HG03469 (cell line): ENCODE measurements around the gene SLC25A47.
"Not testable (repeated sequence)": the region's sequence is repeated elsewhere in the genome, so short reads cannot be mapped to it uniquely, and the experiment has no call there.

Experiments
- ATAC-seq: cut with Tn5 transposase; IDR thresholded peaks from one replicate; pipeline ENCODE4 v1.9.1; 2021; ENCODE audit warnings: mild to moderate bottlenecking, moderate library complexity, moderate number of reproducible peaks; ENCODE audit not compliant: unreplicated experiment

The SLC25A47 gene

DNA sequence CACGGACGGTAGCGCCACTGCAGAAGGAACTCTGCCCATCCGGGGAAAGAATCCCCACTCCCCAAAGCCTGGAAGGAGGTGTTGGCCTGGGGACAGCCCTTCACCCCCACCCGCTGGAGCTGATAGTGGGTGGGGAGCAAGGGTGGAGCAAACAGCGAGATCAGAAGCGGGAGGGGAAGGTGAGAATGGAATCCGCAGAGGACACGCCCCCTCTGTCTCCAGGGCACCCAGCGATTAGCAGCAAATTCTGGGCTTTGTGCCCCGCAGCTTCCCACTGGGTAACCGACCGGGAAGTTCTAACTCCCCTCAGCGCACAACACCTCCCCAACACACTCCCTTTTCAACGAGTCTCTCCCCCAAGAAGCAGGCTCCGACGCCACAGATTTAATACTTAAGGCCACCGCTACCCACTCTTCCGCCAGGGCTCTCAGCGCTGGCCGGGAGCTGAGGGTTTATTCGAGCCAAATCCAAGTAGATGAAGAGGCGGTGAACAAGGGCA, 18.3 kb upstream of the SLC25A47 start:
- ATAC-seq, result no peak

DNA sequence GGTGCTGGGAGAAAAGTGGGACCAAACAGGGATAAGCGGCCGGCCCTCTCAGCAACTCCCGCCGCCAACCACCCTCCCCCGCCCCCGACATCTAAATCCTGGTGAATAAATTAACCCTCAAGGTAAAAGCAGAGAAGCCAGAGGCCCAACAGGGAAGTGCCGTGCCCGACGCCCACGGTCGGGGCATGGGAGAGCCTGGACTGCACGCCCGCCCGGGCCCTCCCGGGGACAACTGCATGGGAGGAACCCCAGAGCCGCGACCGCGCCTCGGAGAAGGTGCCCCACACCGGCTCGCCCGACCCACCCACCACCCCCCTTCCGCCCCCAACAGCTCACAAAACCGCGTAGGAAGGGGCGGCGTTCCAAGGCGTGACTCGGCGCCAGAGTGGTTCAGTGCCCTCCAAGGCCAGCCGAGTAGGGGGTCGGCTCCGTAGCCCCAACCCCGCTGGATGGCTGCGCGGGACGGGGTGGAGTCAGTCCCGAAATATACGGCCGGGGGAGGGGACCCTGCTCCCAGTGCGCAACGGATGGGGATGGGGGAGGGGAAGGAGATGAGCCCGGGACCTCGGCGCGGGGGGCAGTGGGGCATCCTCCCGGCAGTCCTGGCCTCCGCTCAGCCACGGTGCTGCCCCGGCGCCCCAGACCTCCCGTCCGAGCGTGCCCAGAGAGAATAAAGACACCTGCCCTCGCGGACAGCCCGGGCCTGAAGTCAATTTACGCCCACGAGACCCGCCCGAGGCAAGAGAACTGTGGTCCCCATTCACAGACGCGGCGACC, 17.6 kb upstream of the SLC25A47 start:
- ATAC-seq, result no peak

DNA sequence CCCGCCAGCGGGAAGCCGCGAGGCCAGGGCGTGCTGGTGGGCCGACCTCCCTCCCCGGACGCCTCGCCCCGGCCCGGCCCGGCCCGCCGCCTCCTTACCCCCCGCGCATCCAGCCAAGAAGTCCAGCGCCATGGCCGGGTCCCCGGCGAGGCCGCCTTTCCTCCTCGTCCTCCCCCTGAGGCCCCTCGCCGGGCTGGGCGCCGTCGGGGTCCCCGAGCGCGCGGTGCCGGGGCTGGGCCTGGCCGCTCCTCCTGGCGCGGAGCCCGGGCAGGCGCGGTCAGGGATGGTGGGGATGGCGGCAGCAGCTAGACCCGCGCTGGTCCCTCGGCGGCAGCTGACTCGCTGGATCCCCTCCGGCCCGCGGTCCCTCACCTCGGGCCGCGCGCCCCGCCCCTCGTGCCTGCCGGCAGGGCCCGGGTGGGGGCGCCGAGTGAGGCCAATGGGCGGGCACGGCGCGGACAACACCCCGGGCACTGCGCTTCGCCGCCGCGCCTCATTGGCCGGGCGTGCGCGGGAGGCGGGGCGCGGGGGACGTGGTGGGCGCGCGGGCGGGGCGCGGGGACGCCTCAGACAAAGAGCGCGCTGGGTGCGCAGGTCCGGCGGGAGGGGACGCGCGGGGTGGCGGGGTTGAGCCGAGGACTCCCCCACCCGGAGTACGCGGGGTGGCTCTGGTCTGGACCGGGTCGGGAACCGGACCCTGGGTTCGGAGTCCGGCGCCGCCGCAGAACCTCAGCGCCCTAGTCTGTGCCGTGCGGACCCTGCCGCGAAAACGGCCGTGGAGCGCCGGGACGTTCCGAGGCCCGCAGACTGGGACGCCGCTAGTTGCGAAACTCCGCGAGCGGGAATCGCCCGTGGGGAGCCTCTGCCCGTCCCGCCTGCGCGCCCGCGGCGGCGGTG, 16.8 kb upstream of the SLC25A47 start, which contains the start of gene SLC25A29:
Gene SLC25A29, minus strand, starts transcription at position 344 of the 897 bp plus-strand sequence. Its CDS starts 212 bp downstream, at position 132.
- ATAC-seq, result peak; percentile 82

DNA sequence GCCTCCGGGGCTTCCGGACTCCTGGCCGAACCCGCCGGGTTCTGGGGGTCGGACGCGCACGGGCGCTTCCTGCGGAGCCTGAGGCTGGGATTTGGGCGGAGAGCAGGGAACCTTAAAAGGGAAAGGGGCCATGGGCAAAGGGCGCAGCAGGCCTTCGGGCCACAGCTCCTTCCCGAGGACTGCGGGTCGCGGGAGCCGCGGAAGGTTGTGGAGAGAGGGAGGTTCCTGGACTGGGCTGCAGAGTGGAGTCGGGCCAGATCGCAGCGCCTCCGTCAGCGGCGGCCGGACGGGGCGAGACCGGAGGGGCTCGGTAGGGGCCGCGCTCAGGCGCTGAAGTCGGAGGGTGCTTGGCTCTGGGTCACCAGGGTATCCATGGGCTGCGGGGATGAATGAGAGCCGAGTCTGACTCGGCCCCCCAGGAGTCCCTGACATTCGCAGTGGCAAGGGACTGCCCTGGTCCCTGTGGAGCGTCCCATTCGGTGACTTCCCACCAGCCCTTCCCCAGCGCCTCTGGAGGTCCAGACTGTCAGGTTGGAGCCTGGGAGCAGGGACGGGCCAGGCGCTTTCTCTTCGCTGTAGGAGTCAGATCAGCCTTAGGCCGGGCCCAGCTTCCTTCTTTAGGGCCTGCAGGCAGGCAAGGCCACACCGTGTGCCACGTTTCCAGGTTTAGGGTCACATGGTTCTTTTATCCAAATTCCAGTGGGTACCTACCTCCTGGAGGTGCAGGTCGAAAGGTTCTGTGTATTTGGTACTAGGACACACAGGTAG, 16.0 kb upstream of the SLC25A47 start:
- ATAC-seq, result no peak

DNA sequence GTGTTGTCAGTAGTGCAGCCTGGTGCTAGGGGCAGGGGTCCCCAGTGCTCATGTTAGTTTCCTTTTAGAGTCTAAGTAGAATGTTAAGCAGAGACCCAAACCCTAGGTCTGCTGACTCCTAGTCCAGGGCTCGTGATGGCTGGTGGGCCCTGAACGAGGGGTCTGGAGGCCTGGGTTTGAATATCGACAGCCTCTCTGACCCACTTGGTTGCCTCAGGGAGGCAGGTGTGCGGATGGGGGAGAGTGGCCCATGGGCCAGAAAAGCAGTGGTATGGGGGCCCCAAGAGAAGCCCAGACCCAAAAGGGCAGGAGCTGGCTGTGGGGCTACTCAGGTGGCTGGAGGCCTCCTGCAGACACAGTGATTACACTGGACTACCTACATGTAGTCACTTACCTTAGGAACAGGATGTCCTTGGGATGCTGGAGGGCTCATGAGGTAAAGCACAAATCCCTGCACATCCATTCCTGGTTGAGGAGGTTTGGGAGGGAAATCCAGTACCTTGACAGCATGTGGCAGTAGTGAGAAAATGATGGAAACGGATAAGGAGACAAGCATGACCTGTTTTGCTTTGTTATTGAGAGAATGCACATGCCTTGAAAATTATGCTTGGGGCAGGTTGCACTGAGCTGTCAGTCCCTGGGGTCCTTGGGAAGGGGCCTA, 15.2 kb upstream of the SLC25A47 start:
- ATAC-seq, result no peak

DNA sequence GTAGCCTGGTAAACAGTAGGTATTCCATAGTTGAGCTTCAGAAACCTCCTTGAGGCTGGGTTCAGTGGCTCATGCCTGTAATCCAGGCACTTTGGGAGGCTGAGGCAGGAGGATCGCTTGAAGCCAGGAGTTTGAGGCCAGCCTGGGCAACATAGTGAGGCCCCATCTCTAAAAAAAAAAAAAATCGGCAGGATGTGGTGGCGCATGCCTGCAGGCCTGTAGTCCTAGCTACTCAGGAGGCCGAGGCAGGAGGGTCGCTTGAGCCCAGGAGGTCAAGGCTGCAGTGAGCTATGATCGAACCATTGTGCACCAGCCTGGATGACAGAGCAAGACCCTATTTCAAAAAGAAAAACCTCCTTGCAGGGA, 14.7 kb upstream of the SLC25A47 start:
- not testable (repeated sequence) for ATAC-seq

DNA sequence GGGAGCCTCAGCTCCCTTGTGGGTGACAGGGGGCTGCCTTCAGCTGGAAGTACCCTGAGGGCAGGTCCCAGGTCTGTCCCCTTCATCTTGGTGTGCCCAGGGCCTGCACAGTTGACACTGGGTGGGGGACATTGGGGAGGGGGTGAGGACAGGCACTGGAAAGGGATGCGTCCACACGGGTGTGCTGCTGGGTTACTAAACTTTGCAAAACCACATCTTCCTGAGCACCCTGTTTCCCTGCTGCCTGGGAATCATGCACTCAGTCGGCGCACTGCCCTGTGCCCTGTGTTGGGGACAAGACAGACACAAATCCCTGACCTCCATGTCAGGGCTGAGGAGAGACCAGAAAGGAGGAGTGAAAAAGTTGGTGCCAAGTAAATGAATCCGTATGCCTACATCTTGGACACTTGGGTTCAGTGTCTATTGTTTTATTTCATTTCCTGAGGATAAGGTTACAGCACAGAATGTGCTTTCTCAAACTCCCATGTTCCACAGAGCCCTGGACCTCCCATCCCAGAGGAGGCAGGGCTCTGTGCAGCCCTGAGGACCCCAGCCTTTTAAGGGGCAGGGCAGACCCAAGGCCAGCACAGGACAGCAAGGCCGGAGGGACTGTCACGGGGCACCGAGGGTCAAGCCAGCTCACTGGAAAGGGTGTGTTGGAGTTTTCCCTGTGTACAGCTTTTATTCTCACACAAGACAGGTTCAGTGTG, 14.0 kb upstream of the SLC25A47 start:
- no peak for ATAC-seq

DNA sequence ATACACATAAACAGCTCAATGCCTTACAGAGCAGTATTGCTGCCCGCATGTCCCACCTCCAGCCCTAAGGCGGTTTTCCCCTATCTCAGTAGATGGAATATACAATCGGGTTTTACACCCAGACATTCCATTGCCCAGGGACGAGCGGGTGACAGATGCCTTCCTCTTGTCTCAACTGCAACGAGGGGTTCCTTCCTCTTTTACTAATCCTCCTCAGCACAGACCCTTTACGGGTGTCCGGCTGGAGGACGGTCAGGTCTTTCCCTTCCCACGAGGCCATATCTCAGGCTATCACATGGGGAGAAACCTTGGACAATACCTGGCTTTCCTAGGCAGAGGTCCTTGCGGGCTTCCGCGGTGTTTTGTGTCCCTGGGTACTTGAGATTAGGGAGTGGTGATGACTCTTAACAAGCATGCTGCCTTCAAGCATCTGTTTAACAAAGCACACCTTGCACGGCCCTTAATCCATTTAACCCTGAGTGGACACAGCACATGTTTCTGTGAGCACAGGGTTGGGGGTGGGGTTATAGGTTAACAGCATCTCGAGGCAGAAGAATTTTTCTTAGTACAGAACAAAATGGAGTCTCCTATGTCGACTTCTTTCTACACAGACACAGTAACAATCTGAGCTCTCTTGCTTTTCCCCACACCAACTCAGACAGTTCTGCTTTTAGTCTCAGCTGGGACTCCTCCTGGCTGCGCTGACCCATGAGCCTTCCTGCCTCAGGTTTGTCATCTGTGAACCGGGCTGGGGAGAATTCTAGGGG, 10.8 kb upstream of the SLC25A47 start:
- ATAC-seq, result not testable (repeated sequence)

DNA sequence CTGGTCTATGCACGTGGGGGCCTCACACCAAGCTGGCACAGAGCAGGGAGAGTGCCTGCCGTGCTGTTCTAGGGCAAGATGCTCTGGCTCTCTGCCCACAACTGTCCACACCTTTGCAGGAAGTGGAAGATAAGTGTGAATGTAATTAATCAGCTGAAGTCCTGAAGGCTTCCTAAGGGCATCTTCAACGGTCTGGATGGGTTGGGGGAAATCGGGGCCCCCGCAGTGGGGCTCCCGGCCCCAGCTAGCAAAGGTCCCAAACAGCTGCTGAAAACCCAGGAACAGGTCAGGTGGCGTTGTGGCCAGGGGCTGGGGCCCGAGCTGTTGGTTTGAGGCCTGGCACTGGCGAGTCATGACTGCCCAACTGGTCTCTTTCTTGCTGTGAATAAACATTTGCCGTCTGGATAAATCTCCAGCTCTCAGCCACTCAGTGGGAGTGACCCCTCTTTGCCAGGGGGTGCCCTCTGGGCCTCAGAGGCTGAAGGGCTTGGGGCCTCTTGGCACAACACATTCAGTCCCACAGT, 10.2 kb upstream of the SLC25A47 start:
- no peak for ATAC-seq

DNA sequence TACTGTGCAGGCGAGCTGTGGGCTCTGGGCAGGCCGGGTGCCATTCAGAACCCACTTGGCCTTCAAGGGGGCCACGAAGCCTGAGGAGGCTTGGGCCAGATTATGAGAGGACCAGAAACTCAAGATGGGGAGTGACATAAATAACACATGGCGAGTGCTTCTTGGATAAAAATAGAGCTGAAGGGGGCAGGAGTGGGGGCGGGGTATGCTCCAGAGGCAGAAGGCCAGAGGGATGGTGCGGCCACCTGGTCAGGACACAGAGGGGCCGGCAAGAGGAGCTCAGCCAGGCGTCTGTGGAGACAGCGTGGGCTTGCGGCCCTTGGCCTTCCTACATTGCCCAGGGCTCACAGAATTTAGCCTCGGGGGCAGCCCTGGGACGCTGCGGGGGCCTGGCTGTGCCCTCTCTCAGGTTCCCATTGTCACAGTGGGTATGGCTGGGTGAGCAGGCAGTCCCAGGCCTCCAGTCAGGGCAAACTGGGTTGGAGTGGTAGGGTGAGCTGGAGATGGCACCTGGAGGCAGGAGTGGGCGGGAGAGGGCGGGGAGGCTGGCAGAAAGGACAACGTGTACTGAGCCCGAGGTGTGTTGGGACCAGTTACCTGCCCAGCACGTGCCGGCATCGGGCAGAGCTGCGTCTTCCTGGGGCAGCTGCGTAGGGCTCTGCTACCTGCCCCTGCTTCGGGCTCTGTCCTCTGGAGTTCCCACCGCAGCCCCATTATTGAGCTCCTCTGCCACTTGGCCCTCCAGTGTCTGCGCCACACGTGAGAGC, 9.5 kb upstream of the SLC25A47 start:
- ATAC-seq, result no peak

DNA sequence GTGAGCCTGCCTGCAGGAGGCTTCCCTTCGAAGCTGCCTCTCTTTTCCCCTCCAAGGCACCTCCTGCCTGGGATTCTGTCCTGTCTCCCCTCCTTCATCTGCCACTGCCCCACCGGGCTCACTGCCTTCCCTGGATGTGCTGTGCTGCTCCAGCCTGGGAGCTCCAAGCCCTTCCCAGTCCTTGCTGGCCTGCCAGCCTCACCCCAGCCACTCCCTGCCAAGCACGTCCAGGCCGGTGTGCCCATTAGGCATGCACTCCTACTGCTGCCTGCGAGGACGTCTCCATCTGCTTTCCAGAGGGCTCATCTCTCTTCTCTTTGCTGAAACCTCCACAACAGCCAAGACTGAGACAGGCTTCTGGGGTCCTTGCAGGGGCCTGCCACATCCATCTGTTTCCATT, 8.4 kb upstream of the SLC25A47 start:
- ATAC-seq, result no peak

DNA sequence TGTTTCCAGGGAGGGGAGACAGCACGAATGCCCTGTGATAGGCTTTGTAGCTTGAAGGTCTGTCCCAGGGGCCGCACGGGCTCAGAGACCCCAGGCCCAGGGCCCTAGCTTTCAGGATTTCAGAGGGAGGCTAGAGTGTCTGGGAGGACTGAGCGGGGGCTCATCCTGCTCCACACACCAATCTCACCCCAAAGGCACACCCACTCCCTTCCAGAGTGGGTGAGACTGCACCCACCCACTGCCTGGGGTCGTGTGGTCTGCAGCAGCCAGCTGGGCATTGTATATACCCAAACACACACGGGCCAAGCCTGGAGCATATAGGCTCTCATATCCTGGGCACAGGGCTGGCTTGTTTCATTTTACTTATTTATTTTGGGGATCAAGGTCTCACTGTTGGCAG, 5.8 kb upstream of the SLC25A47 start:
- no peak for ATAC-seq

DNA sequence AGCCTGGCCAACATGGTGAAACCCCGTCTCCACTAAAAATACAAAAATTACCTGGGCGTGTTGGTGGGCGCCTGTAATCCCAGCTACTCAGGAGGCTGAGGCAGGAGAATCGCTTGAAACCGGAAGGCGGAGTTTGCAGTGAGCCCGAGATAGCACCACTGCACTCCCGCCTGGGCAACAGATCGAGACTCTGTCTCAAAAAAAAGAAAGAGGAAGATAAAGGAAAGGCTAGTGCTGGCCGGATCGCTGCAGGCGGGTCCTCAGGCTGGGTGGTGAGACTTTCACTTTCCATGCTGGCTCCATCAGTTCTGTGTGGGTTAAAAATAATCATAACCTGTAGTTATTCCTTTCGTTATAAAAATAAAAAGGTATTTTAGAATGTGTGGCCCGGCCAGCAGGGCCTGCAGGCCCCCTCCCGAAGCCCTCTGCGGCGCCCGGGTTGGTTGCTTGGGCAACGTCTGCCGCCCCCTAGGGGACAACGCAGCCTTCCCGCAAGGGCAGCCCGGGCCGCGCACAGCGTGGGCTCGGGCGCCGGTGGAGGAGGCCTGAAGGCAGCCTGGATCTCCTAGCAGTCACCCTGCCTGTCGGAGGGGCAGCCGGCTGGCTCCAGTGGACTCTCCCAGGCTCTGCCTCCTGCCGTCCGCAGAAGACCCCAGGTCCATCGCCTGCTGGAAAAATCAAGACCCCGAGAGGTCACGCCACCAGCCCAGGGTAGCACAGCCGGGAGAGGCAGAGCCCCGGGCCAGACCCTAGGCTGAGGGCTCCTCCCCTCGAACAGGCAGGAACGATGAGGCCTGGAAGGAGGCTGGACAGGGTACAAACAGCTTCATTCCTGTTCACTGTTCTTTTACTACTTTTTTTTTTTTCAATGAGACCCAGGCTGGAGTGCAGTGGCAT, 5.0 kb upstream of the SLC25A47 start:
- peak; percentile 74 for ATAC-seq

DNA sequence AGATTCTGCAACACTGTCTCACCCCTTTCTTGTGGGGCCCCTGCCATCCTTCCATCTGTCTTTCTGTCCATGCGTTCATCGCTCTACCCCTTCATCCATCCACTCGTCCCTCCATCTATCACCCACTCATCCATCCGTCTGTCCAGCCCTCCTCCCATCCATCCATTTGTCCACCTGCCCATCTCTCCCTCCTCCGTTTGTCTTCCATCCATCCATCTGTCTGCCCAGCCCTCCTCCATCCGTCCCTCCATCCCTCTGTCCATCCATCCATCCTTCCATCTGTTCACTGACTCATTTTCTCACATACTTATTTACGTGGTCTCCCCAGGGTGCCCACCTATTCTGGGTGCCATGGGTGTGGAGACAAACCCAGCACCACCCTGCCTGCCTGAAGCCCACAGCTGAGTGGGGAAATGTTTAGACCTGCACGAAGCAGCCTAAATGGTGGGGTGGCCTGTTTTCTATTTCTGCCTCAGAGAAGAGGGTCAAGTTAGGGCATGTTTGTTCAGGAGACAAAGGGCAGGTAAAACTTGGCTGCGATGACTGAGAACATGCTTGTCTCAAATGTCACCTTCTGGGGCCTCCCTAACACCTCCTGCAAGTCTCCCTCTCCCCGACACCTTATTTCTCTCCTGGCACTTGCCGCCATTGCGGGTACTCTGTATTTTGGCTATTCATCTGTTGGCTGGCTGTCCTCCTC, 2.8 kb upstream of the SLC25A47 start:
- ATAC-seq, result no peak

DNA sequence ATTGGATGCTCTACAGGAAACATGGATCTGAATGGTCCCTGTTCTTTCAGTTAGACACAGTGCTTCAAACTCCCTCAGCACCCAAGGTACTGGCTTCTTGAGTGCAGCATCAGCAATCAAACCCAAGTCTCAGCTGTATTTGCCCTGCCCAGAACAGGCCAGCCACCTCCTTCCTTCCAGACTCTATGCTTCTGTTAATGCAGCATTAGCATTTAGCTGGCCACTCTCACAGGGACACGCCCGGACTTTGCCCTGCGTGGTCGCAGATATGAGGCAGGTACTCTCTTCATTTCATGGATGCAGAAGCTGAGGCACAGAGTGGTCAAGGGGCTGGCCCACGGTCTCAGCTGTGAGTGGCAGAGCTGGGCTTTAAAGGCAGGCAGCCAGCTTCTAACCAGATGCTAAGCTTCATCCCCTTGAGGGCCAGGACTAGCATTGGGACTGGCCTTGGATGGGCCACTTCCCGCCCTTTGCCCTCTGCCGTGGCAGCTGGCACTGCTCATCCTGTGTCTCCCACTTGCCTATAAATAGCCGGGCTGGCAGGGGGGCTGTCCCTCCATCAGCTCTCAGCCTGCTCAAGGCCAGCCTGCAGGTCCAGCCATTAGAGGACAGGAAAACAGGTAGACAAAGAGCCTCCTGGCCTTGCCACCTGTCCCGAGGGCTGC, 1.5 kb upstream of the SLC25A47 start:
- no peak for ATAC-seq
